Activated gamma-delta T cell treated with Interleukin-2 at 50 U/mL for 16 hours (primary cell): ENCODE results near the gene SLC9A9.
"Not testable (repeated sequence)": the region's sequence is repeated elsewhere in the genome, so short reads cannot be mapped to it uniquely, and the experiment has no call there.

Source experiments
- DNase-seq: peaks from one replicate; pipeline ENCODE4 v3.0.0-alpha.2; 2020

Gene SLC9A9

DNA sequence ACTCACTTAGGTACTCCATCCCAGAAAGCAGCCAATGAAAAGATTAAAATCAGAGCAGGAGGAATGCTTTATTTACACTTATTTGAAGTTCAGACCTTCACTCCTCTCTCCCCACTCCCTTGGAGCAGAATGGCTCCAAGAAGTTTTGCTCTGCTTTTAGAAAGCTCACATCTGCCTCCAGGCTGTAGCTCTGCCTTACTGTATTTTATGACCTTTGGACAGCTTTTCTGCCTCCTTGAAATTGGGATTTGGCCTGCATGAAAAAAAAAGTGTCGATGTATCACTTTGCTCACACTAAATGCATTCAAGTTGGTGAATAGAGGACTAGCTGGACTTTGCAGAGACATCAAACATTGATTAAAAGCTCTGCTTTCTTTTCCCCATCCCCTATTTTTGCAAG is 95.3 kb downstream of the SLC9A9 start:
- no peak for DNase-seq

DNA sequence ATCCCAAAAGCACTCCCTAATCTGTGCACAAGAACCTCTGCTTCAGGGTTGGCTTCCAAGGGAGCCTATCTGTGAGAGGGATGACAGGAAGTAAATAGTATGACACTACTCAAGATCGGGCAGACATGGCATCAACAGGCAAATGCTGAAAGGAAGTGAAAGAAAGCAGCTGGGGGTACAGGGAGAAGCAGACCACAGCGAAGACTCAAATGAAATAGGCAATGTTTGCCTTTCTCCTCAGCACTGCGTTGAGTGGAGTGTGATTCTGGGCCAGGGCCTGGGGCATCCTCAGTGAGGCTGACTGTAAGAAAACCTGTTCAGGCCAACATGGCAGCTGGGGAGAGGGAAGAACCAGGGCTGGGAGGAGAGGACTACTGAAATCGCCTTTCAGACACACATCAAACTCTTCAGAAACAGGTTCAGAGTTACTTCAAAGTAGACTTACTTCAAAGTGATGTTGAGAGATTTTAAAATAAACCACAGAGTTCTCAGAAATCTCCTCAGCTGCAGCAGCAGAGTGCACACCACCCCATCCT is 96.6 kb downstream of the SLC9A9 start:
- DNase-seq = peak; percentile 5

- no peak for DNase-seq
These were observed 97.4 kb downstream of the SLC9A9 start for GRCh38 chr3:143750841-143751240.

DNA sequence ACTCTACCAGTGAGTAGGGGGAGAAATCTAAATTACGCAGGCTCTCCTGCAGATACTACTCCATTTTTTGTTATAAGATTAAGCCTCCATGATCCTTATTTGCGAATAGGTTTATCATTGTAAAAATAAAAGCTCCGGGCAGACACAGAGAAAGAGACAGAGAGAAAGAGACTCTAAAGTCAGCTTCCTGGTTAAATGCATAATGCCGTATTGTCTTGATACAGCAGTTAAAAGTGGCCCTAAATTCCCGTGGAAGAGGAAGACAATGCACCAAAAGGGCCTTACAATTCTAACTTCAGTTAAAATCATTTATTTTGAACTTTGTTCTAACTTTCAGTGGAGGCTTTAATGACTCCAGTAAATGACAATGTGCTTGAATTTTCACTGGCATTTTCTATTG is 98.3 kb downstream of the SLC9A9 start:
- no peak for DNase-seq

GRCh38 chr3:143737065-143737464 is 111.2 kb downstream of the SLC9A9 start:
- DNase-seq = no peak

DNA sequence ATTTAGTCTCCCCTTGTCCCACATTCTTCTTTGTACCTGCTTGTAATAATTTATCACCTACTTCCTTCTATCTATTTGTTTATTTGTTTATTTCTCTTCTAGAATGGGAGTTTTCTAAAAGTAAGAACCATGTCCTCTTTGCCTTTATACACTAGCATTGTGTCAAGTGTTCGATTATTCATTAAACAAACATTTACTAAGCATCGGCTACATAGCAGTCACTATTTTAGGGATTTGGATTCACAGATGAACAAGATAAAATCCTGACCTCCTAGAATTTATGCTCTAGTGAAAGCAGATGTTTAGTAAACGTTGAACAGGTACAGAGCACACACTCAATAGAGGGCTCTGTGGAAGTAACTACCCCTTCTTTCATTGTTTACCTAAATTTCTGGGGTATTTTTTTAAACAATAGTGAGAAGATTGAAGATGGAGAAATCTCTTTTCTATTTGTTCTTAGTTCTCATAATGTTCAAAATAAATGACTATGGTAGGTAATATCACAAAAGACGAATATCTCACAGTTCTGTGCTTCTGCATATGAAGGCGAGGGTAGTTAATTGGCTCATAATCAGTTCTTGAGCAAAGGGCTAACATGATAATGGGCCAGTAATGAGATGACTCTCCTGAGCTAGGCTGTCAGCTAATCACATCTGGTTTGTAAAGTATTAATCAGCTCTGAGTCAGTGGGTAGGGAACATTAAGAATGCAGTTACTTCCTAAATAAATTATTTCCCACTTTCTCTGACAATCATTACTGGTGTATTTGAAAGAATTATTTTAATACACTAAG is 111.9 kb downstream of the SLC9A9 start:
- DNase-seq = no peak

- no peak for DNase-seq
These were observed 116.5 kb downstream of the SLC9A9 start for GRCh38 chr3:143731776-143732175.

- no peak for DNase-seq
These were observed 116.9 kb downstream of the SLC9A9 start for GRCh38 chr3:143731320-143731719.

- DNase-seq = no peak
These were observed 120.9 kb downstream of the SLC9A9 start for GRCh38 chr3:143727391-143727790.

GRCh38 chr3:143726727-143727126 is 121.5 kb downstream of the SLC9A9 start:
- DNase-seq = no peak

DNA sequence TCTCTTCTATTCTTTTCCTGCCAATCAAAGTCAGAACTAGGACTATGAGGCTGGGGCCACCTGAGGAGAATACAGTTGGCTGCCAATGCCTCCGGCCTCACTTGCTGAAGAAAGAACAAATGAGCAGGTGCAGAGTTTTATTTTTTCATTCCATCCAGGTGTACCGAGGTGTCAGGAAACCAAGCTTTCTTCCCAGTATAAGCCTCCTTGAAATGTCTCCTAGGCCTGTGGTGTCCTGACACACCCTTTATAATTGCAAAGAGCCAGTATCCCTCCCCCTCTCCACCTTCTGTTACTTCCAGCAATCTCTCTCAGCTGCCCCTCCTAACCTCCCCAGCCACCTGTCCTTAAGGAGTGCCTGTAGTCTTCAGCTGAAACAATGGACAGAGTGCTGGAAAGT is 127.9 kb downstream of the SLC9A9 start:
- no peak for DNase-seq

- DNase-seq = no peak
These were observed 129.8 kb downstream of the SLC9A9 start for GRCh38 chr3:143718463-143718862.

GRCh38 chr3:143716731-143717130 is 131.5 kb downstream of the SLC9A9 start:
- DNase-seq = no peak

GRCh38 chr3:143712522-143712921 is 135.7 kb downstream of the SLC9A9 start:
- DNase-seq = no peak

- DNase-seq = no peak
These were observed 140.4 kb downstream of the SLC9A9 start for GRCh38 chr3:143707848-143708247.

DNA sequence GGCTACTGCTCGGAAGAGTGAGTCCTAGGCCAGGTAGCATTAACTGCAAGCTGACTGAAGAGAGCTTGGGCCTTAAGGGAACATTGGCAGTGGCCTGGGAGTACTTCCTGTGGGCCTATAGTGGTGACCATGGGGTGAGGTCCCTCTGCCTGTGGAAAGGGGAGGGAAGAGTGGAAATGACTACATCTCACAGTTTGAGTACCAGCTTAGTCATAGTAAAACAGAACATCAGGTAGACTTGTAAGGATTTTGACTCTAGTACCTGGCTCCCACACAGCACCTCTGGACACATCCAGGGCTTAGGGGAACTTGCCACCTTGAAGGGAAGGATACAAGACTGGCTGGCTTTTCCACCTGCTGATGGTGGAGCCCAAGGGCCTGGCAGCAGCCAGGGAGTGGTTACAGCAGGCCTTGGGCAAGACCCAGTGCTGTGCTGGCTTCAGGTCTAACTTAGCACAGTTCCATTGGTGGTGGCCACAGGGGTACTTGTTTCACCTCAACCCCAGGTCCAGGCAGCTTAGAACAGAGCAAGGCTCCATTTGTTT is 147.8 kb downstream of the SLC9A9 start:
- DNase-seq = no peak

- DNase-seq = no peak
These were observed 148.8 kb downstream of the SLC9A9 start for GRCh38 chr3:143699424-143699823.

DNA sequence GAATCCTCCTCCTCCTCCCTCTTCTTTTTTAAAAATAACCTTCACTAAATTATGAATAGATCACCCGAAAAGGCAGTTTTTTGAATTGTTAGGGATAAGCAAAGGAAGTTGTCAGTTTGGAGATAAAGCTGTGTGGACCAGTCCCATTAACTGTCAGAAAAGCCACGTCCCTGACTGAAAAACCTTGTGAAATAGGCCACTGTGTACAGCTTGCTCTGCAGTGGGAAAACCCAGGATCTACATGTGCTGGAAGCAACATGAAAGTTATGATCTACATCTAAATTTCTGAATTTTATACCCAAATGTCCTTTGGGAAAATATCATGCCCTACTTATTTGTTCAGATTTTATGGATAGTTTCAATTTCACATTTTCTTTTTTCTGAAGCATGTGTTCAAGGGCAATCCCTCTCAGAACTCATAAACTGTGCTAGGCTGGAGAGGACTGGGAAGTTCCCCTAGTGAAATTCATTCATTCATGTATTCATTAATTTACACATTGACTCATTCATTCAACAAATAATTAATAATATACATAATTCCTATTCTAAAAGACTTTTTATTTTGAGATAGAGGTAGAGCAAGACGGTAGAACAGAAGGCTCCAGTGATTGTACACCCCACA is 149.5 kb downstream of the SLC9A9 start:
- no peak for DNase-seq

DNA sequence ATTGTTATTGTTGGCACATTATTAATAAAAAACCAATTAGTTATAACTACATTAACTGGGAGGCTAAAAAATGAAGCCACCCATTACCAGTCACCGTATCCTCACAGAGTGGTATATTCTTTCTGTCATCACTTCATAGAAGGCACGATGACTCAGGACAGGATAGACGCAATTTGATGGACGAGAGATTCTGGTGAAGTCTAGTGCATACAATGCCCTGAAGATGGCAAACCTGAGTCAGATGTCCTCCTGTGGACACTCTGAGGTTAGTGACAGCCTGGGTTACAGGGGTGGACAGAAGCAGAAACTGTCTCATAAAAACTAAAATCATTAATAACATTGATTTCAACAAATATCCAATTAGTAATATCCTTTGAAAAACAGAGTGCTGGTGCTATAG is 150.3 kb downstream of the SLC9A9 start:
- no peak for DNase-seq

GRCh38 chr3:143695333-143695732 is 152.9 kb downstream of the SLC9A9 start:
- not testable (repeated sequence) for DNase-seq

DNA sequence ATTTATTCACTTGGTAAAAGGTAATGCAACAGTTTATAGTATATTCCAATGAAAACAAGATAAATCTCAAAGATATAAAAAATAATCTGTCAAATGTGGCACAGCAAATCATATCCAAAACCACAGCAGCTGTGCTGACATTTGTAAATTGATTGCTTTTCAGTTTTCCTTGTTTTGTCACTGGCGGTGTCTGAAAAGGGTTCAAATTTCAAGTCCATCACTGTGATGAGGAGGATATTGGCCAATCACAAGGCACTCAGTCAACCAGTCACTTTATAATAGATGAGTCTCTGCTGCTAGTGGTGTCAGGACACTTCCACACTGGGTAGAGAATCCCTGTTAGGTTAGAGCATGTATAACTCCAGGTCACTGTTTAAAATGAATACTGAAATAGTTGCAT is 154.8 kb downstream of the SLC9A9 start:
- DNase-seq = no peak

GRCh38 chr3:143686638-143687197 is 161.6 kb downstream of the SLC9A9 start:
- DNase-seq = no peak

DNA sequence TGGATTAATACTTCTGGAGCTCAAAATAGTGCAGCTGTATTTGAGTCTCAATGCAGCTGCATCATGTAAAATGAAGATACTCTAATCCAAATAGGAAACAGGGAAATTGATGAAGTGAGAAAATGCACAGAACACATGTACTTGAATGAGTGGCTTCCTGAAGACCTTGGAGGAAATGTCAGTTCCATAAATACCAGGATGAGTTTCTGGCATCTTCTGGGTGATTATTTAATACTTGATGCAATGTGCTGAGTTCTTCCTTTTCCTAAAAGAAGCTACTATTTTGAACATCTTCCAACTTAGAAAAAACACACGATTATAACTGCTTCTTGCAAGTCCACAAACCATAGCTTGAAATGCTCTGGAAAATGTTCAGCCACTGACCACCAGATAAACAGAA is 162.8 kb downstream of the SLC9A9 start:
- DNase-seq = no peak

- DNase-seq = no peak
These were observed 170.8 kb downstream of the SLC9A9 start for GRCh38 chr3:143677430-143677829.
